ENCODE measurements around the gene DPF3. TPM values are rescaled to one million over a fixed set of nuclear protein-coding genes. Genes with fewer than 3 reads are reported as not detected.

DPF3 gene
- polyA plus RNA-seq, 3 donors from 2014 or later, result 1.5 to 1.8 TPM; not detected in 1

GRCh38 chr14:72701237-72701565 lies 192.7 kb downstream of the DPF3 start:
- H3K4me3 Mint-ChIP-seq, result no peak overlapping the region
- peaks cover 4 to 9% (median 8%) of the 10 kb centered on the region in 3 donors for H3K27me3 Mint-ChIP-seq (ENCODE audit: low read depth in 3 of 3)
- peaks cover 0 to 11% (median 5%) of the 10 kb centered on the region in 3 donors for H3K36me3 Mint-ChIP-seq
- no peaks in the 10 kb centered on the region for H3K9me3 Mint-ChIP-seq
- no peak for DNase-seq
- H3K27ac Mint-ChIP-seq, result no peak overlapping the region
- peaks cover 2 to 11% of the 10 kb centered on the region in 2 donors for H3K4me1 Mint-ChIP-seq

DNA sequence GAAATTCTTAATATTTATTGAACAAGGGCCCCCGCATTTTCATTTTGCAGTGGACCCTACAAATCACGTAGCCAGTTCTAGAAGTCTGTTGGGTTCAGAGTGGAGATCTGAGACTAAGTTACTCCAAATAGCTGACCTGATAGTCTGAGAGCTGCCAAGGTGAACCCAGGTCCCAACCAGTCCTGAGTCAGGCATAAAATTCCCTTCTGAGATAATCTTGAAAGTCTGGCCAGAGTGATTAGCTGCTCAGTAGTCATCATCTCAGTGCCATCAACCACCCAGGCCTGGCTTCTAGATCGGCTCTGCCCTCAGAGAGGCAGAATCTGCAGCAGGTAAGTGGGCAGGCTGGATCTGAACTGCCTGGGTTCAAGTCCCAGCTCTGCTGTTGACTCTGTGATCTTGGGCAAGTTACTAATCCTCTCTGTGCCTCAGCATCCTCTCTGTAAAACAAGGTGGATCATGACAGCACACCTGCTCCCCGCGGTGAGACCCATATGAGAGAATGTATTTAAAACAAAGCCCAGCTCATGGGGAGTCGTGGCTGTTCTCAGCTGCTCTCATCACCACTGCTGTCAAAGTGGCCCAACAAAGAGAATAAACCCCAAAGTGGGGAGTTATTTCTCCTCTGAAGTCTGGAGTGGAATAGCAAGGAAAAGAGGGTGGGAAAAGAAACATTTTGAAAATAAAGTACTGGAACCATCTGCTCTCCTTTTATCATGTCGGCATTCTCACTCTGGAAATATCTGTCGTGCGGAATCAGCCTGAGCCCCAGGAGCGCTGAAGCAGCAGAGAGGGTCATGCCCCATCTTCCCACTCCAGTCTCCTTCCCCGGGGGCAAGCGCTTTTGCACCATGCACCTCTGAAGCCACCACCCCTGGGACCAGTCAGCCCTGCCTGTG lies 193.3 kb downstream of the DPF3 start:
- H3K27me3 Mint-ChIP-seq (ENCODE audit: low read depth in 3 of 3), result peaks cover 2 to 9% (median 8%) of the 10 kb centered on the region in 3 donors
- H3K27ac Mint-ChIP-seq, result peak overlapping the region in 1 of 6 donors; percentile 36
- H3K36me3 Mint-ChIP-seq, result peaks cover 0 to 11% (median 5%) of the 10 kb centered on the region in 3 donors
- no peak overlapping the region for H3K4me3 Mint-ChIP-seq
- H3K4me1 Mint-ChIP-seq, result peaks cover 2 to 11% of the 10 kb centered on the region in 2 donors
- no peak for DNase-seq
- H3K9me3 Mint-ChIP-seq, result no peaks in the 10 kb centered on the region

GRCh38 chr14:72699852-72700257 lies 194.0 kb downstream of the DPF3 start:
- H3K4me3 Mint-ChIP-seq, result no peak overlapping the region
- H3K27ac Mint-ChIP-seq, result no peak overlapping the region
- H3K4me1 Mint-ChIP-seq, result peaks cover 2 to 9% of the 10 kb centered on the region in 2 donors
- H3K27me3 Mint-ChIP-seq (ENCODE audit: low read depth in 3 of 3), result peaks cover 2 to 7% (median 6%) of the 10 kb centered on the region in 3 donors
- H3K9me3 Mint-ChIP-seq, result no peaks in the 10 kb centered on the region
- H3K36me3 Mint-ChIP-seq, result peaks cover 0 to 11% (median 5%) of the 10 kb centered on the region in 3 donors
- DNase-seq, result no peak

GRCh38 chr14:72699443-72699842 lies 194.5 kb downstream of the DPF3 start:
- H3K9me3 Mint-ChIP-seq, result no peaks in the 10 kb centered on the region
- H3K27ac Mint-ChIP-seq, result no peak overlapping the region
- H3K4me3 Mint-ChIP-seq, result no peak overlapping the region
- peaks cover 2 to 5% (median 3%) of the 10 kb centered on the region in 3 donors for H3K27me3 Mint-ChIP-seq (ENCODE audit: low read depth in 3 of 3)
- DNase-seq, result no peak
- H3K4me1 Mint-ChIP-seq, result peaks cover under 1 to 5% of the 10 kb centered on the region in 2 donors
- peaks cover 0 to 11% (median 1%) of the 10 kb centered on the region in 3 donors for H3K36me3 Mint-ChIP-seq

- Mint-ChIP-seq H3K9me3 (no peaks in the 10 kb centered on the region), H3K4me1 (no peaks in the 10 kb centered on the region), H3K27me3 (ENCODE audit: low read depth in 3 of 3) (peaks cover 3 to 5% (median 5%) of the 10 kb centered on the region in 3 donors), H3K27ac (no peak overlapping the region), H3K4me3 (no peak overlapping the region), H3K36me3 (peaks cover 10 to 18% (median 16%) of the 10 kb centered on the region in 3 donors)
- no peak for DNase-seq
Measured at GRCh38 chr14:72692696-72693095, 201.2 kb downstream of the DPF3 start.

- Mint-ChIP-seq H3K4me3 (no peak overlapping the region), H3K27ac (no peak overlapping the region), H3K9me3 (no peaks in the 10 kb centered on the region), H3K36me3 (peaks cover 10 to 21% (median 18%) of the 10 kb centered on the region in 3 donors), H3K4me1 (no peaks in the 10 kb centered on the region), H3K27me3 (ENCODE audit: low read depth in 3 of 3) (peaks cover 3 to 5% (median 3%) of the 10 kb centered on the region in 3 donors)
- DNase-seq, result no peak
Measured at GRCh38 chr14:72690324-72690723, 203.6 kb downstream of the DPF3 start.

GRCh38 chr14:72688990-72689671 lies 204.8 kb downstream of the DPF3 start:
- no peak overlapping the region for H3K27ac Mint-ChIP-seq
- no peaks in the 10 kb centered on the region for H3K4me1 Mint-ChIP-seq
- peaks cover 3 to 5% (median 3%) of the 10 kb centered on the region in 3 donors for H3K27me3 Mint-ChIP-seq (ENCODE audit: low read depth in 3 of 3)
- H3K9me3 Mint-ChIP-seq, result no peaks in the 10 kb centered on the region
- H3K4me3 Mint-ChIP-seq, result no peak overlapping the region
- no peak for DNase-seq
- H3K36me3 Mint-ChIP-seq, result peaks cover 19 to 24% (median 21%) of the 10 kb centered on the region in 3 donors

GRCh38 chr14:72686832-72687231 lies 207.1 kb downstream of the DPF3 start:
- H3K4me3 Mint-ChIP-seq, result no peak overlapping the region
- no peak for DNase-seq

GRCh38 chr14:72686101-72686500 lies 207.8 kb downstream of the DPF3 start:
- Mint-ChIP-seq H3K27me3 (ENCODE audit: low read depth in 3 of 3) (peaks cover 0 to 3% (median 2%) of the 10 kb centered on the region in 3 donors), H3K9me3 (no peaks in the 10 kb centered on the region), H3K27ac (no peak overlapping the region), H3K4me3 (no peak overlapping the region), H3K4me1 (no peaks in the 10 kb centered on the region), H3K36me3 (peaks cover 9 to 20% (median 16%) of the 10 kb centered on the region in 3 donors)
- no peak for DNase-seq

More at GRCh38 chr14:72686832-72687231, 207.1 kb downstream of the DPF3 start:
- no peaks in the 10 kb centered on the region for H3K4me1 Mint-ChIP-seq
- H3K27me3 Mint-ChIP-seq (ENCODE audit: low read depth in 3 of 3), result peaks cover 2 to 3% (median 3%) of the 10 kb centered on the region in 3 donors
- peaks cover 15 to 20% (median 16%) of the 10 kb centered on the region in 3 donors for H3K36me3 Mint-ChIP-seq
- H3K27ac Mint-ChIP-seq, result no peak overlapping the region
- no peaks in the 10 kb centered on the region for H3K9me3 Mint-ChIP-seq

DNA sequence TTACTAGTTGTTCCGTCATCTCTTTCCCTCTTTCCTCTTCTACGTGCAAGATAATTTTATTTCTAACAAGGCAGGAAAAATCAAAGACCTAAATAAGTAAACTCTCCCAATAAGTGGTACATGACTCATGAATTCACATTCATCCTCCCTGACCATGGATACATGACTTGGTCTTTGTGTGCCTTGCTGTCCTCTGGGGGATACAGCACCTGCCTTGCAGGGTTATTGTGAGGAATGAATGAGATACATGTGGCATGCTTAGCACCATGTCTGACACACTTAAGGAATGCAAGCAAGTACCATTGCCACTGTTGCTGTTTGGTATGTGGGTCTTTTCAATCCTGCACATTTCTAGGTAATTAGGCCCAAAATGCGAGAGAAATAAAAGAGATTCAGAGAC lies 208.4 kb downstream of the DPF3 start:
- Mint-ChIP-seq H3K27ac (no peak overlapping the region), H3K9me3 (no peaks in the 10 kb centered on the region), H3K4me3 (no peak overlapping the region), H3K4me1 (no peaks in the 10 kb centered on the region), H3K27me3 (ENCODE audit: low read depth in 3 of 3) (peaks cover 0 to 6% (median 1%) of the 10 kb centered on the region in 3 donors), H3K36me3 (peaks cover 4 to 16% (median 11%) of the 10 kb centered on the region in 3 donors)
- no peak for DNase-seq

- Mint-ChIP-seq H3K9me3 (no peaks in the 10 kb centered on the region), H3K27ac (no peak overlapping the region), H3K4me3 (no peak overlapping the region), H3K4me1 (no peaks in the 10 kb centered on the region), H3K36me3 (peaks cover 3 to 14% (median 9%) of the 10 kb centered on the region in 3 donors), H3K27me3 (ENCODE audit: low read depth in 3 of 3) (peaks cover 0 to 8% (median 1%) of the 10 kb centered on the region in 3 donors)
- DNase-seq, result no peak
Measured at GRCh38 chr14:72683787-72684186, 210.1 kb downstream of the DPF3 start.

DNA sequence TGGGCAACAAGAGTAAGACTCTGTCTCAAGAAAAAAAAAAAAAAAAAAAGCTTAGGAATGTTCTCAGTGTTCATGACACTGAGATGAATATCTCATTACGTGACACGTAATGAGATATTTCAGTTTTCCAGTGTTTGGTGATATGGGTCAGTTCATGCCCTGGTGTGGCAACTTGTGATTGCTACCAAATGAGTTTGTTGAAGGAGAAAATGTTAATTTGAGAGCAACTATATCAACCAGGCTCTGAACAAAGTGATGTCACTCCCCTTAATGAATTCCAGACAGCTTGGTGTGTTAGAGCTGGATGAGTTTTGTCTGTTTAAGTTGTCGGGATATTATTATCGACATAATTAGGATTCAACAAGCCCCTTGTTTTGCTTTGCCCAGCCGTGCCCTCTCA lies 211.7 kb downstream of the DPF3 start:
- H3K9me3 Mint-ChIP-seq, result no peaks in the 10 kb centered on the region
- H3K4me1 Mint-ChIP-seq, result no peaks in the 10 kb centered on the region
- peak overlapping the region in 1 of 6 donors; percentile 29 for H3K27ac Mint-ChIP-seq
- H3K4me3 Mint-ChIP-seq, result no peak overlapping the region
- DNase-seq, result no peak
- peaks cover 3 to 14% (median 9%) of the 10 kb centered on the region in 3 donors for H3K36me3 Mint-ChIP-seq
- peaks cover 0 to 10% (median 0%) of the 10 kb centered on the region in 3 donors for H3K27me3 Mint-ChIP-seq (ENCODE audit: low read depth in 3 of 3)

DNA sequence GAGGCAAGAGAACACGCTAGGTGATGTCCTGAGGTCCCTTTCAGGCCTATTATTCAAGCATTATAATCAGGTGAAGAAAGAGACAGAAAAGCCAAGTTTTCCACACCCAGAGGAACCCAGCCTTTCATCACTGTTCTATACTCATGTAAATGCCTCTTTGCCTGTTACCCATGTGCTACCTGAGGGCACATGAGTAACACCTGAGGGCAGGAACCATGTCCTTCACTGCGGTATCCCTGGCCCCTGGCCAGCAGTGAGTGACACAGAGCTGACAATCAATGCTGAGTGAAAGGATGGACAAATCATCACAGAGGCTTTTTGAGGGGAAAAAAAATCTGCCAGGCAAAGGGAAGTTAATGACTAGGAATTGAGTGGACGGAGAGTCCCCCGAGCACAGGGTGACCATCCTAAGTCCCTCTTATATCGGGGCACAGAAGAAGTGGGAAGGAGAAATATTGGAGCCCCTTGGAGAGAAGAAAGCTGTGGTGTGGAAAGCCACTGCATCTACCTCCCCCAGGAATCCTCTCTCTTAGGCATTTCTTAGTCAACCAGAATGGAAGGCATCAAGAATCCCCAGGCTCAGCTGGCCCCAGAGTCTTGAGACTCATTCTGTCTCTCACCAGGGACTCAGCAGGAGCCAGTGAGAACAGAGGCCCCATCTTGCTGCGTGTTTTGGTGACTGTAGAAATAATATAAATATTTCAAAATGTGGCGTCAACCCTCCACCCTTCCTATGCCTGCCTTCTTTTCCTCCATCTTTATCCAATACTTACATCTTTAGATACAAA lies 212.9 kb downstream of the DPF3 start:
- no peaks in the 10 kb centered on the region for H3K4me1 Mint-ChIP-seq
- no peak overlapping the region for H3K27ac Mint-ChIP-seq
- H3K36me3 Mint-ChIP-seq, result peaks cover 3 to 18% (median 13%) of the 10 kb centered on the region in 3 donors
- no peak for DNase-seq
- H3K4me3 Mint-ChIP-seq, result no peak overlapping the region
- H3K9me3 Mint-ChIP-seq, result no peaks in the 10 kb centered on the region
- H3K27me3 Mint-ChIP-seq (ENCODE audit: low read depth in 3 of 3), result peaks cover 0 to 11% (median 0%) of the 10 kb centered on the region in 3 donors

All from immature natural killer cell (primary cell).